ENCODE measurements around the gene SLC6A4.

DNA sequence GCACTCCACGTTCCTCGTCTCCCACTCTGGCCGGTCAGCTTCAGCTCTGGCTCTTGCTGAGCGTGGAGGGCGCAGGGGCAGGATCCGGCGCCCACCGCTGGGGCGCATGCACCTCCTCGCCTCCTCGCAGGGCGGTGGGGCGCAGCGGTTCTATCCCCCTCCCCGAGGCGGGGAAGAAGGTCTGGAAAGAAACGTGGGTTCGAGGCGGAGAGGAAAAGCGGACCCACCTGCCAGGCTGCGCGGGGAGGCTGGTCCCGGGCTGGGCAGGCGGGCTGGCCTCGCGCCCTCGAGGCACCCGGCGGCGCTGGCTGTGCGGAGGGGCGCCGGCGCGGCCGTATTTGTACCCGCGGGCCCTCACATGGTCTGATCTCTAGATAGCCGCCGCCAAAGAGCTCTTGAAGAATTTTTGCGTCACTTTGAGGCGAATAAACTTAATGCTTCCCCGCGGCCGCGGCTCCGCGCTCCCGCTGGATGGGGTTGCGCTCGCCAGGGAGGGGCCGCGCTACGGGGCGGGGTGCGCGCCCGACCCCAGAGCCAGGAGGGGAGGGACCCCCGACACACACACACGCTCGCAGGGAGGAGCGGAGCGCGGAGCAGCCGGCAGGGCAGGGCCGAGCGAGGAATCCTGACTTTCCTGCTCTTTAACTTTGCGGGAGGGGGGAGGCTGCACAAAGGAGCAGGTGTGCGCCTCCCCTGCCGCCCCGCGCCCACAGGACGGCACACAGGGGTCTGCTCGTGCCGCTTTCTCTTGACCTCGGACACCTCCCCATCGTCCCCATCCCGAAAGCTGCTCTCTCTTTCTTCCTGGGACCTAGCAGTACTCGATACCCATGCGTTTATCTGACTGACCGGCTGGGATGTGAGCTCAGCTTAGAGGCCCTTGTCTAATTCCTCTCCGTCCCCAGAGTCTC, at the start of gene SLC6A4:
- TF ChIP-seq CTCF (IDR thresholded peaks at IDR 0.05) (no peak), POLR2A (IDR thresholded peaks at IDR 0.05) (no peak)

Data from breast epithelium (tissue), 3 donors.